Nephron (organoid): ENCODE data around the gene AXL.
"Not testable (repeated sequence)": the region's sequence is repeated elsewhere in the genome, so short reads cannot be mapped to it uniquely, and the experiment has no call there.

ENCODE experiments used
- H3K27ac Mint-ChIP-seq, 3 experiments: 2 replicates each; pipeline ENCODE4 v1.8.0; 2020; ENCODE audit warnings: mixed read lengths in 3 of 3, mild to moderate bottlenecking in 2 of 3, moderate library complexity in 1 of 3
- H3K27me3 Mint-ChIP-seq: 2 replicates; pipeline ENCODE4 v1.8.0; 2021; ENCODE audit warnings: low read depth, mild to moderate bottlenecking, moderate library complexity, mixed read lengths
- H3K36me3 Mint-ChIP-seq: 2 replicates; pipeline ENCODE4 v1.8.0; 2020; ENCODE audit warnings: low read depth, mixed read lengths
- H3K4me1 Mint-ChIP-seq: 2 replicates; pipeline ENCODE4 v1.8.0; 2020; ENCODE audit warnings: mixed read lengths
- H3K4me3 Mint-ChIP-seq, 3 experiments: 2 replicates each; pipeline ENCODE4 v1.8.0; 2020; ENCODE audit warnings: mild to moderate bottlenecking in 3 of 3, mixed read lengths in 3 of 3, moderate library complexity in 2 of 3
- H3K9me3 Mint-ChIP-seq: 2 replicates; pipeline ENCODE4 v1.8.0; 2020; ENCODE audit warnings: mixed read lengths
- TF ChIP-seq, protein P1 (sequence below), 3 experiments: fragments of 200-600 bp; sonication (generic); IDR thresholded peaks; one replicate each; pipeline ENCODE4 v1.5.0; 2021; ENCODE audit warnings: antibody characterized with exemption in 3 of 3; ENCODE audit not compliant: unreplicated experiment in 3 of 3

Gene AXL

DNA sequence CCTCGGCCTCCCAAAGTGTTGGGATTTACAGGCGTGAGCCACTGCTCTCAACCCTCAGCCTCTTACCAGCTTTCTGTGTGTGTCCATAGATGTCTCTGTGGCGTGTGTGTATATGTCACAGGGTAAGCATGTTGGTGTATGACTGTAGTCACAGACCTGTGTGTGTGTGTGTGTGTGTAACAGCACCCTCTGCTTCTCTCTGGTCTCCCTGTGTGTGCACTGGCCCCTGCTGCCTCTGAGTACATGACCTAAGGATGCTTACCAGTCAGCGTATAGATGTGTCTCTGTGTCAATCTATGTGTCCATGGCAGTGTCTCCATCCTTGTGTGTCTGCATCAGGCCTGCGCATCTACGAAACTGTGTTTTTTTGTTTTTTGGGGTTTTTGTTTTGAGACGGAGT, 5.6 kb downstream of the AXL start:
- peaks cover 46% of the 10 kb centered on the region for H3K4me1 Mint-ChIP-seq
- H3K27ac Mint-ChIP-seq = peak overlapping the region; percentile 64 to 96 (median 92)
- H3K27me3 Mint-ChIP-seq = peaks cover 9% of the 10 kb centered on the region
- no peaks in the 10 kb centered on the region for H3K9me3 Mint-ChIP-seq
- peaks cover 18% of the 10 kb centered on the region for H3K36me3 Mint-ChIP-seq
- H3K4me3 Mint-ChIP-seq = peak overlapping the region in 2 of 3 experiments; percentile 26 to 66
- TF ChIP-seq, protein P1, sequence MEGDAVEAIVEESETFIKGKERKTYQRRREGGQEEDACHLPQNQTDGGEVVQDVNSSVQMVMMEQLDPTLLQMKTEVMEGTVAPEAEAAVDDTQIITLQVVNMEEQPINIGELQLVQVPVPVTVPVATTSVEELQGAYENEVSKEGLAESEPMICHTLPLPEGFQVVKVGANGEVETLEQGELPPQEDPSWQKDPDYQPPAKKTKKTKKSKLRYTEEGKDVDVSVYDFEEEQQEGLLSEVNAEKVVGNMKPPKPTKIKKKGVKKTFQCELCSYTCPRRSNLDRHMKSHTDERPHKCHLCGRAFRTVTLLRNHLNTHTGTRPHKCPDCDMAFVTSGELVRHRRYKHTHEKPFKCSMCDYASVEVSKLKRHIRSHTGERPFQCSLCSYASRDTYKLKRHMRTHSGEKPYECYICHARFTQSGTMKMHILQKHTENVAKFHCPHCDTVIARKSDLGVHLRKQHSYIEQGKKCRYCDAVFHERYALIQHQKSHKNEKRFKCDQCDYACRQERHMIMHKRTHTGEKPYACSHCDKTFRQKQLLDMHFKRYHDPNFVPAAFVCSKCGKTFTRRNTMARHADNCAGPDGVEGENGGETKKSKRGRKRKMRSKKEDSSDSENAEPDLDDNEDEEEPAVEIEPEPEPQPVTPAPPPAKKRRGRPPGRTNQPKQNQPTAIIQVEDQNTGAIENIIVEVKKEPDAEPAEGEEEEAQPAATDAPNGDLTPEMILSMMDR (IDR thresholded peaks at IDR 0.05; ENCODE audit: unreplicated experiment in 3 of 3) = no peak

DNA sequence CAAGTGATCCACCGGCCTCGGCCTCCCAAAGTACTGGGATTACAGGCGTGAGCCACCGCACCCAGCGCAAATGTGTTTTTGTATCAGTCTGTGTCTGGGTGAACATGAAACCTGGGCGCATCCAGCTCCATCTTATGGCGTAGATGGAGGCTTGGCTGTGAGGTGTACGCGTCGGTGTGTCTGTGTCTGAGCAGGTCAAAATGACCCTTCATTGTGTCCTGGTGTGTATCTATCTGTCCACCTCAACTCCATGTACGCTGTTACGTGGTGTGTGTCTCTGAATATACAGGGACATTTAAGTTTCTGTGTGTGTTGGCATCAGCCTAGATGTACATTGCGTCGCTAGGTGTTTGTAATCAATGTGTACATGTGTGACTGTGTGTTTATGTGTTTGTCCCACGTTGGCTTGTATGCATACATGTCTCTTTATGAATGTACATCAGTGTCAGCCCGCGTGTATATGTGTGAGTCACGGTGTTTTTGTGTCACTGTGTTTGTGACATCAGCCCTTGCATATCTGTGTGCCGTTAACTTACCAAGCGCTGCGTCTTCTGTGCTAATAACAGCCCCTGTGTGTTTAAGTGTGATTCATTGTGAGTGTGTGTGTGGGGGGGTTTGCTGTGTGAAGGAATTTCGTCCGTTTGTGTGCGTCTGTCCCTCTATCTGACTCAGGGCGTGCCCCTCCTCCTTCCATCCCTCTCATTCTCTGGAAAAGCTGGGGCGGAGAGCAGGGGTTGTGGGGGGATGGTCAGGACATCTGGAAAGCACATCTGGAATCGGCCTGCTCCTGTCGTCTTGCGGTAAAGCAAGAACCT, 6.4 kb downstream of the AXL start:
- H3K36me3 Mint-ChIP-seq = peaks cover 18% of the 10 kb centered on the region
- peaks cover 41% of the 10 kb centered on the region for H3K4me1 Mint-ChIP-seq
- H3K27me3 Mint-ChIP-seq = peaks cover 9% of the 10 kb centered on the region
- TF ChIP-seq, protein P1 (IDR thresholded peaks at IDR 0.05; ENCODE audit: unreplicated experiment in 3 of 3) = no peak
- no peaks in the 10 kb centered on the region for H3K9me3 Mint-ChIP-seq
- peak overlapping the region; percentile 92 to 97 (median 96) for H3K27ac Mint-ChIP-seq
- H3K4me3 Mint-ChIP-seq = peak overlapping the region; percentile 72 to 79 (median 78)

DNA sequence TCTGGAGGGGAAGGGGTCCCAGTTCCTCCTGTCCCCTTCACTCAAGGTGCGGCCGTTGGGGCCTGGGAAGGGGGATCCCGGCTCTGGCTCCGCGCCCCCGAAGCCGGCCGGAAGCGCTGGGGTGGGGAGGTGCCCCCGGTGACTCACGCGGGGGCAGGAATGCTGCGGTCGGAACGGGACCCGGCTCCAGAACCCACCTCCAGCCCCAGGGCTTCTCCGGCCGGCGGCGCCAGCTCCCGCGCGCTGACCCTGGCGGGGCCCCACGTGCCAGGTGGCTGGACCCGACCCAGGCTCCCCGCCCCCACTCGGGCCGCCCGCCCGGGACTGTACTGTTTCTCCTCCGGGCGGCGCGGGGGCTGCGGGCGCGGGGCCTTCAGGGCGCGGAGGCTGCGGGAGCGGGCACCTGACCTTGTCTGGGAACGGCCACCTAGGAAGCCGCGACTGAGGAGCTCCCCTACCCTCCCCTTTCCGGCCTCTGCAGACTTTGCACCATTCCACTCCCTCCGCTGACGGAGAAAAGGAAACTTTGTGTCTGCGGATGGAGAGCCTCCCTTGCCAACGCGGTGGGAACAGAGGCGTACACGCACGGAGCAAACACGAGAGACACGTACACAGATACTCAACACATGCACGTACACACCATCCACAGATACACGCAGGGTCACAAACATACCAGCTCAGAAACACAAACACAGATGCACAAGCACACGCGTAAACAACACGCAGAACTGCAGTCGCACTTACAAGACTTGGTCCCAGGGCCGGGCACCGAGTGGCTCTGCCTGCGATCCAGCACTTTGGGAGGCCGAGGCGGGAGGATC, 7.2 kb downstream of the AXL start:
- TF ChIP-seq, protein P1 (IDR thresholded peaks at IDR 0.05; ENCODE audit: unreplicated experiment in 3 of 3) = peak in 2 of 3 experiments; percentile 19 to 30
- Mint-ChIP-seq H3K27ac (peak overlapping the region; percentile 93 to 97 (median 97)), H3K4me1 (peaks cover 37% of the 10 kb centered on the region), H3K36me3 (peaks cover 13% of the 10 kb centered on the region), H3K27me3 (peaks cover 4% of the 10 kb centered on the region), H3K9me3 (no peaks in the 10 kb centered on the region), H3K4me3 (peak overlapping the region; percentile 77 to 84 (median 84))

DNA sequence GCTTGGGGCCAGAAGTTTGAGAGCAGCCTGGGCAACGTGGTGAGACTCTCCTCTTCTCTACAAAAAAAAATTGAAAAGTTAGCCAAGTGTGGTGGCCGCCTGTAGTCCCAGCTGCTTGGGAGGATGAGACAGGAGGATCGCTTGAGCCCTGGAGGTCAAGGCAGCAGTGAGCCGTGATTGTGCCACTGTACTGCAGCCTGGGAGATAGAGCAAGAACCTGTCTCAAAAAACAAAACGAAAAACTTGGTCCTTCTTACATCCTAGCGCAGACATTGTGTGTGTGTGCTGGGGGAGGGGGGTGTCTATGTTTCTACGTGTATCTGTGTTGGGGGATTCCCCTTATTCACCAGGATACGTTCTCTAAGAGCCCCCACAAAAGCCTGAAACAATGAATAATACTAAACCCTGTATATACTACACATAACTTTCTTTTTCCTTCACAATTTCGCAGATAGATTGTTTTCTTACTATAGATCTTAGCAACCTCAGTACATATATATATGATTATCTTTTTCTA, 7.9 kb downstream of the AXL start:
- no peaks in the 10 kb centered on the region for H3K9me3 Mint-ChIP-seq
- H3K4me3 Mint-ChIP-seq = peak overlapping the region; percentile 77 to 84 (median 84)
- H3K4me1 Mint-ChIP-seq = peaks cover 35% of the 10 kb centered on the region
- TF ChIP-seq, protein P1 (IDR thresholded peaks at IDR 0.05; ENCODE audit: unreplicated experiment in 3 of 3) = no peak
- H3K36me3 Mint-ChIP-seq = peaks cover 10% of the 10 kb centered on the region
- peaks cover 4% of the 10 kb centered on the region for H3K27me3 Mint-ChIP-seq
- H3K27ac Mint-ChIP-seq = peak overlapping the region; percentile 93 to 97 (median 97)

DNA sequence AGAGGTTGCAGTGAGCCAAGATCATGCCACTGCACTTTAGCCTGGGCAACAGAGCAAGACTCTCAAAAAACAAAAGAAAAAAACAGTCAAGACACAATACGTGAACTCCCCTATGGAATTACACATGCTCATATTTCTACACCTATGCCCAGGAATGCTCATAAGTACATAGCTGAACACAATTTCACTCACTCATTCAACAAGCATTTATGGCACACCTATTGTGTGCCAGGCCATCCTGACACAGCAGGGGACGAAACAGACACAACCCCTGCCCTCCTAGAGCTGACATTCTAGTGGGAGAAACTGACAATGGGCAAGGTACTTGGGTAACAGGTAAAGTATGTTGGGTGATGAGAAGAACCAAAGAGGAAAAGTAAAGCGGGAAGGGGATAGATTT, 9.5 kb downstream of the AXL start:
- no peak overlapping the region for H3K4me3 Mint-ChIP-seq
- H3K36me3 Mint-ChIP-seq = peaks cover 5% of the 10 kb centered on the region
- H3K9me3 Mint-ChIP-seq = no peaks in the 10 kb centered on the region
- H3K27me3 Mint-ChIP-seq = no peaks in the 10 kb centered on the region
- H3K4me1 Mint-ChIP-seq = peaks cover 24% of the 10 kb centered on the region
- H3K27ac Mint-ChIP-seq = peak overlapping the region in 1 of 3 experiments; percentile 61
- TF ChIP-seq, protein P1 (IDR thresholded peaks at IDR 0.05; ENCODE audit: unreplicated experiment in 3 of 3) = no peak

DNA sequence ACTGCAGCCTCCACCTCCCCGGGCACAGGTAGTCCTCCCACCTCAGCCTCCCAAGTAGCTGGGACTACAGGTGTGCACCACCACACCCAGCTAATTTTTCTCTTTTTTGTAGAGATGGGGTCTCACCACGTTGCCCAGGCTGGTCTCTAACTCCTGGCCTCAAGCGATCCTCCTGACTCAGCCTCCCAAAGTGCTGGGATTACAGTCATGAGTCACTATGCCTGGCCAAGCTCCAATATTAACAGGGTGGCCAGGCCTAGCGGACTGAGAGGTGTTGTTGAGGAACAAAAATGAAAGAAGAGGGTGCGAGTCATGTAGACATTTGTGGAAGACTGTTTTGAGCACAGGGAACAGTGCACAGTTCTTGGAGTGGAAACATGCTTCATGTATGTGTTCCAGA, 10.3 kb downstream of the AXL start:
- H3K36me3 Mint-ChIP-seq, H3K9me3 Mint-ChIP-seq, H3K27me3 Mint-ChIP-seq, H3K4me3 Mint-ChIP-seq, H3K27ac Mint-ChIP-seq: not testable (repeated sequence)
- H3K4me1 Mint-ChIP-seq = peaks cover 16% of the 10 kb centered on the region
